KMS-11 (cell line): ENCODE measurements around the gene TRAF1.

Experiments used
- H2AFZ ChIP-seq: fragments of 200-600 bp; sonication (generic); 2 replicates; pipeline ENCODE4 v1.6.1; 2016; ENCODE audit warnings: antibody characterized with exemption, mixed run types, low read depth
- H3K27ac ChIP-seq: fragments of 200-600 bp; sonication (generic); 2 replicates; pipeline ENCODE4 v1.6.1; 2016; ENCODE audit warnings: mild to moderate bottlenecking, mixed run types
- H3K27me3 ChIP-seq: fragments of 200-600 bp; sonication (generic); 2 replicates; pipeline ENCODE4 v1.6.1; 2017; ENCODE audit warnings: mild to moderate bottlenecking, low read depth, mixed run types, moderate library complexity; ENCODE audit not compliant: insufficient read depth
- H3K36me3 ChIP-seq: fragments of 200-600 bp; sonication (generic); 2 replicates; pipeline ENCODE4 v1.6.1; 2017; ENCODE audit warnings: mild to moderate bottlenecking, mixed run types; ENCODE audit not compliant: insufficient read depth
- H3K4me1 ChIP-seq: fragments of 200-600 bp; sonication (generic); 2 replicates; pipeline ENCODE4 v1.6.1; 2016; ENCODE audit warnings: mild to moderate bottlenecking, low read depth, mixed run types; ENCODE audit not compliant: poor library complexity, severe bottlenecking
- H3K4me2 ChIP-seq: fragments of 200-600 bp; sonication (generic); 2 replicates; pipeline ENCODE4 v1.7.0; 2016; ENCODE audit warnings: mild to moderate bottlenecking, mixed run types
- H3K4me3 ChIP-seq: fragments of 200-600 bp; sonication (generic); IDR thresholded peaks from 2 replicates; pipeline ENCODE4 v1.6.1; 2017; ENCODE audit warnings: low read depth, low read length, mixed read lengths; ENCODE audit not compliant: insufficient read depth
- H3K79me2 ChIP-seq: fragments of 200-600 bp; sonication (generic); 2 replicates; pipeline ENCODE4 v1.6.1; 2016; ENCODE audit warnings: low read depth, mixed run types; ENCODE audit not compliant: insufficient read depth
- H3K9ac ChIP-seq: fragments of 200-600 bp; sonication (generic); 2 replicates; pipeline ENCODE4 v1.6.1; 2016; ENCODE audit warnings: mild to moderate bottlenecking, mixed run types
- H4K20me1 ChIP-seq: fragments of 200-600 bp; sonication (generic); 2 replicates; pipeline ENCODE4 v1.6.1; 2016; ENCODE audit warnings: mild to moderate bottlenecking, mixed run types; ENCODE audit not compliant: insufficient read depth
- TF ChIP-seq, protein P1 (sequence below): fragments of 200-600 bp; sonication (generic); conservative IDR thresholded peaks from 2 replicates; pipeline ENCODE4 v1.6.1; 2017; ENCODE audit warnings: low read depth, mild to moderate bottlenecking, antibody characterized with exemption, low read length, moderate library complexity, mixed read lengths

The TRAF1 gene

GRCh38 chr9:120879446-120879845, 47.1 kb downstream of the TRAF1 start:
- Histone ChIP-seq H3K4me1 (peaks cover 73% of the 10 kb centered on the region), H3K27ac (no peak overlapping the region), H3K4me2 (peak overlapping the region; percentile 2; the same call in 1 of the 2 replicates), H3K79me2 (peaks cover 20% of the 10 kb centered on the region; the same call in 1 of the 2 replicates), H4K20me1 (no peaks in the 10 kb centered on the region), H3K4me3 (no peak overlapping the region), H3K36me3 (no peaks in the 10 kb centered on the region), H3K27me3 (no peaks in the 10 kb centered on the region), H3K9ac (no peak overlapping the region), H2AFZ (no peak overlapping the region)
- TF ChIP-seq, protein P1, sequence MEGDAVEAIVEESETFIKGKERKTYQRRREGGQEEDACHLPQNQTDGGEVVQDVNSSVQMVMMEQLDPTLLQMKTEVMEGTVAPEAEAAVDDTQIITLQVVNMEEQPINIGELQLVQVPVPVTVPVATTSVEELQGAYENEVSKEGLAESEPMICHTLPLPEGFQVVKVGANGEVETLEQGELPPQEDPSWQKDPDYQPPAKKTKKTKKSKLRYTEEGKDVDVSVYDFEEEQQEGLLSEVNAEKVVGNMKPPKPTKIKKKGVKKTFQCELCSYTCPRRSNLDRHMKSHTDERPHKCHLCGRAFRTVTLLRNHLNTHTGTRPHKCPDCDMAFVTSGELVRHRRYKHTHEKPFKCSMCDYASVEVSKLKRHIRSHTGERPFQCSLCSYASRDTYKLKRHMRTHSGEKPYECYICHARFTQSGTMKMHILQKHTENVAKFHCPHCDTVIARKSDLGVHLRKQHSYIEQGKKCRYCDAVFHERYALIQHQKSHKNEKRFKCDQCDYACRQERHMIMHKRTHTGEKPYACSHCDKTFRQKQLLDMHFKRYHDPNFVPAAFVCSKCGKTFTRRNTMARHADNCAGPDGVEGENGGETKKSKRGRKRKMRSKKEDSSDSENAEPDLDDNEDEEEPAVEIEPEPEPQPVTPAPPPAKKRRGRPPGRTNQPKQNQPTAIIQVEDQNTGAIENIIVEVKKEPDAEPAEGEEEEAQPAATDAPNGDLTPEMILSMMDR, result no peak

DNA sequence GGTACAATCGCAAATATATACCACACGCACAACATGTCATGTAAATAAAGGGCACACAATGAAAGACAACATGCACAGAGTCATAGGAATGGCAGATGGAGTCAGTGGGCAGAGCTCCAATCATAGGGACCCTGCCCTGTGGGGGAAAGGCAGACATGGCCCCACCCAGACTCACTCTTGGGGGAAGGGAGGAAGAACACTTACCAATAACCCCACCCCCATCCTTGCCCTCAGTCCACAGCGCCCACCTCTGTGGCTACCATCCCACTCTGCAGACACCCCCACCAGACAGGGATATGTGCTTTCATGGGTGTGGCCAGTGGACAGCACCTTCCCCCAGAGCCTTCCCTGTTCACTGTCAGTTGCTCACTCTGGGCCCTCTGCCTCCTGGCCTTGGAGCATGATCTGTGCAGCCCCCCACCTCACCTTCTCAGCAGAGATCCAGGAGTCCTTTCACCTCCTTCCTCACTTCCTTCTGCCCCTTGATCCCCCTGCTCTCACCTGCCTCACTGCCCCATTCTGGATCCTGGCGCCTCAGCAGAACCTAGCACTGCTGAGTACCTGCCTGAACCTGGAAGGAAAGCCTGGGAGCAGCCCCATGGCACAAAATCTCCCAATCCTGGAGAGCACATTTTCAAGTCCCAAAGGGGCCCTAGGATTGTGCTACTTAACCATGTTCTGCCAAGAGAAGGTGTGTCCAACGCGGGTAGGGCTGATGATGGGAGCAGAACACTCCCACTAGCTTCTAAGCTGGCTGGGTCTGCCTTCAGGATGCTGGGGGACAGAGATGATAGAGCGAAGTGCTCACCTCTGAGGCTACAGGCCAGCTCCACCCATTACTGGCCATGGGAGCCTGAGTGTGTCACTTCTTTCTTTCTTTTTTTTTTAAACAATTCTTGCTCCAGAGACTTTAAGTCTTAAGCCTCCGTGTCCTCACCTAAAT, 48.1 kb downstream of the TRAF1 start:
- H3K4me2 ChIP-seq, result peak overlapping the region; percentile 97
- peaks cover 26% of the 10 kb centered on the region; the same call in 1 of the 2 replicates for H3K79me2 ChIP-seq
- no peaks in the 10 kb centered on the region for H3K27me3 ChIP-seq
- peak overlapping the region; percentile 87 for H3K9ac ChIP-seq
- H3K36me3 ChIP-seq, result no peaks in the 10 kb centered on the region
- H2AFZ ChIP-seq, result peak overlapping the region; percentile 78; the same call in 1 of the 2 replicates
- H3K4me3 ChIP-seq, result no peak overlapping the region
- peaks cover 74% of the 10 kb centered on the region for H3K4me1 ChIP-seq
- no peaks in the 10 kb centered on the region for H4K20me1 ChIP-seq
- H3K27ac ChIP-seq, result peak overlapping the region; percentile 94
- TF ChIP-seq, protein P1, result no peak

DNA sequence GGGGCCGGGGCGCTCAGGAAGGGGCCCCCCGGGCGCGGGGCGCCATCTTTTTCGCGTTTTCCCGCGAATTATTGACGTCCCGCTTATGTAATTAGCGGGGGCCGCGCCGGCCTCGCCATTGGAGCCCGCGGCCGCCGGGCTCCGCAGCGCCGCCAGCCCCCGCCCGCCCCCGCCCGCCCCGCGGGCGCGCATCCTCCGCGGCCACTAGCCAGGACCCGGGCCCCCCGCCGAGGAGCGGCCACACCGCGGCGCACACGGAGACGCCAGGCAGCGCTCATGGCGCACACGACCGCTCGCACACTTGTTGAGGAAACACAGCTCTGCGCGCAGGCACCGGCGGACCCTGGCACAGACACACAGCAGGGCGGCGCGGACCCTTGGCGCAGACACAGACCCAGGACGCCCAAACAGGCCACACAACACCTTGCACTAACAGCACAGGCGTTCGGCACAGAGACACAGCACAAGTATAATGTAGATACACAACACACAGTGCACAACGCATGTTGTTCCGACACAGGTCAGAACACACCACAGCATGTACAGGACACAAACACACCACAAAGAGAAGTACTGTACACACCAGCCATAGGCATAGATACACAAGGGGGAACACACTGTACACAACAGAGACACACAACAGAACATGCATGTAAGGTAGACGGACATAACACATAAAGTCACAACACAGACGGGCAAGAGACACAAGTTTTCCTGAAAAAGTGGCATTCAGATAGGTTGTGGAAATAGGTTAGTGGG, 49.1 kb downstream of the TRAF1 start:
- Histone ChIP-seq H3K4me3 (no peak overlapping the region), H3K4me1 (peaks cover 74% of the 10 kb centered on the region), H2AFZ (peak overlapping the region; percentile 78; the same call in 1 of the 2 replicates), H3K27me3 (no peaks in the 10 kb centered on the region), H3K27ac (peak overlapping the region; percentile 94), H3K79me2 (peaks cover 26% of the 10 kb centered on the region; the same call in 1 of the 2 replicates), H3K4me2 (peak overlapping the region; percentile 97), H3K9ac (peak overlapping the region; percentile 87), H3K36me3 (no peaks in the 10 kb centered on the region), H4K20me1 (no peaks in the 10 kb centered on the region)
- TF ChIP-seq, protein P1, result no peak

GRCh38 chr9:120876842-120877240, 49.8 kb downstream of the TRAF1 start, which contains the start of gene PHF19:
Gene PHF19, minus strand, starts transcription at chr9:120877188. Its CDS starts 2,447 bp downstream, at chr9:120874741.
- TF ChIP-seq, protein P1, result no peak
- H2AFZ ChIP-seq, result peak within 1 kb of the TSS; percentile 78; the same call in 1 of the 2 replicates

More at GRCh38 chr9:120876842-120877240, 49.8 kb downstream of the TRAF1 start, which contains the start of gene PHF19:
- Histone ChIP-seq H3K36me3 (no peaks in the 10 kb centered on the region), H3K4me1 (peaks cover 74% of the 10 kb centered on the region), H3K27me3 (no peaks in the 10 kb centered on the region), H3K4me2 (peak within 1 kb of the TSS; percentile 97), H3K4me3 (no peak within 1 kb of the TSS), H3K9ac (peak within 1 kb of the TSS; percentile 97), H4K20me1 (no peaks in the 10 kb centered on the region), H3K79me2 (peaks cover 26% of the 10 kb centered on the region; the same call in 1 of the 2 replicates), H3K27ac (peak within 1 kb of the TSS; percentile 96)
